Karpas-422 (cell line): ENCODE data around the gene CFC1B. TPM values are rescaled to one million over a fixed set of nuclear protein-coding genes. Genes with fewer than 3 reads are reported as not detected.
"Not testable (repeated sequence)": the region's sequence is repeated elsewhere in the genome, so short reads cannot be mapped to it uniquely, and the experiment has no call there.

Source experiments
- DNase-seq: peaks from one replicate; pipeline ENCODE4 v3.0.0-alpha.2; 2015
- H2AFZ ChIP-seq: fragments of 200-600 bp; sonication (generic); 2 replicates; pipeline ENCODE4 v1.6.1; 2014; ENCODE audit warnings: antibody characterized with exemption, low read length, mixed read lengths
- H3K27ac ChIP-seq: fragments of 200-600 bp; sonication (generic); 2 replicates; pipeline ENCODE4 v1.5.1; 2014; ENCODE audit warnings: mild to moderate bottlenecking, low read length, moderate library complexity
- H3K27me3 ChIP-seq: fragments of 200-600 bp; sonication (generic); 2 replicates; pipeline ENCODE4 v1.6.1; 2014; ENCODE audit warnings: low read length, mixed read lengths
- H3K36me3 ChIP-seq: fragments of 200-600 bp; sonication (generic); 2 replicates; pipeline ENCODE4 v1.6.1; 2014; ENCODE audit warnings: low read length, mixed read lengths; ENCODE audit not compliant: insufficient read depth
- H3K4me1 ChIP-seq: fragments of 200-600 bp; sonication (generic); 2 replicates; pipeline ENCODE4 v1.6.1; 2014; ENCODE audit warnings: mild to moderate bottlenecking, low read length, mixed read lengths
- H3K4me2 ChIP-seq: fragments of 200-600 bp; sonication (generic); 2 replicates; pipeline ENCODE4 v1.6.1; 2014; ENCODE audit warnings: low read length, low read depth, mild to moderate bottlenecking; ENCODE audit not compliant: poor library complexity, severe bottlenecking
- H3K4me3 ChIP-seq: fragments of 200-600 bp; sonication (generic); 2 replicates; pipeline ENCODE4 v1.5.1; 2014; ENCODE audit warnings: mild to moderate bottlenecking, antibody characterized with exemption, low read length, mixed read lengths
- H3K79me2 ChIP-seq: fragments of 200-600 bp; sonication (generic); 2 replicates; pipeline ENCODE4 v1.6.1; 2014; ENCODE audit warnings: mild to moderate bottlenecking, low read length, mixed read lengths
- H3K9ac ChIP-seq: fragments of 200-600 bp; sonication (generic); 2 replicates; pipeline ENCODE4 v1.6.0; 2014; ENCODE audit warnings: low read length
- H3K9me2 ChIP-seq: fragments of 200-600 bp; sonication (generic), shearing (Covaris generic); replicated peaks from 2 replicates; pipeline ENCODE4 v1.6.0; 2014; ENCODE audit warnings: mild to moderate bottlenecking, low read length, moderate library complexity; ENCODE audit not compliant: insufficient read depth
- H3K9me3 ChIP-seq: fragments of 300-700, 200-600 bp; sonication (generic); 2 replicates; pipeline ENCODE4 v1.6.1; 2014; ENCODE audit warnings: low read length, mixed read lengths
- H4K20me1 ChIP-seq: fragments of 200-600 bp; sonication (generic); 2 replicates; pipeline ENCODE4 v1.6.1; 2014; ENCODE audit warnings: mild to moderate bottlenecking, antibody characterized with exemption, low read length, low read depth; ENCODE audit not compliant: insufficient read depth
- total RNA-seq: library from RNA; depleted of rRNA; stranded (reverse); fragments of >200 nt; shearing (Covaris generic); gene quantifications from 2 replicates; pipeline ENCODE4 v1.2.3, GENCODE V29; 2014; ENCODE audit warnings: low replicate concordance

The CFC1B gene
- total RNA-seq, 1 experiment from 2014 or later, result not detected

- not testable (repeated sequence) for H3K9me2 ChIP-seq, H3K36me3 ChIP-seq, H3K27me3 ChIP-seq, H3K27ac ChIP-seq, H3K4me3 ChIP-seq, H3K4me2 ChIP-seq, H3K79me2 ChIP-seq, H3K9me3 ChIP-seq, H3K9ac ChIP-seq, H4K20me1 ChIP-seq, H3K4me1 ChIP-seq, DNase-seq, H2AFZ ChIP-seq
Measured at GRCh38 chr2:130529545-130529944, 8.5 kb downstream of the CFC1B start.

GRCh38 chr2:130530212-130530611 is 9.2 kb downstream of the CFC1B start:
- DNase-seq, H3K27ac ChIP-seq, H3K4me3 ChIP-seq, H3K9me2 ChIP-seq, H3K36me3 ChIP-seq, H3K4me2 ChIP-seq, H2AFZ ChIP-seq, H3K4me1 ChIP-seq, H3K79me2 ChIP-seq, H4K20me1 ChIP-seq, H3K9ac ChIP-seq, H3K27me3 ChIP-seq, H3K9me3 ChIP-seq: not testable (repeated sequence)

- not testable (repeated sequence) for H3K36me3 ChIP-seq, H3K9me2 ChIP-seq, H4K20me1 ChIP-seq, H3K27ac ChIP-seq, H3K9me3 ChIP-seq, H2AFZ ChIP-seq, H3K4me1 ChIP-seq, H3K4me3 ChIP-seq, H3K9ac ChIP-seq, H3K4me2 ChIP-seq, H3K27me3 ChIP-seq, DNase-seq, H3K79me2 ChIP-seq
Measured at GRCh38 chr2:130531225-130531624, 10.2 kb downstream of the CFC1B start.

- not testable (repeated sequence) for H3K9me3 ChIP-seq, DNase-seq, H3K4me2 ChIP-seq, H3K36me3 ChIP-seq, H3K79me2 ChIP-seq, H2AFZ ChIP-seq, H3K9me2 ChIP-seq, H4K20me1 ChIP-seq, H3K27me3 ChIP-seq, H3K4me1 ChIP-seq, H3K9ac ChIP-seq, H3K27ac ChIP-seq, H3K4me3 ChIP-seq
Measured at GRCh38 chr2:130531672-130532071, 10.7 kb downstream of the CFC1B start.

- H3K79me2 ChIP-seq, H3K9ac ChIP-seq, H3K27me3 ChIP-seq, DNase-seq, H3K27ac ChIP-seq, H3K9me3 ChIP-seq, H3K4me2 ChIP-seq, H4K20me1 ChIP-seq, H3K36me3 ChIP-seq, H2AFZ ChIP-seq, H3K9me2 ChIP-seq, H3K4me3 ChIP-seq, H3K4me1 ChIP-seq: not testable (repeated sequence)
Measured at GRCh38 chr2:130536654-130537053, 15.6 kb downstream of the CFC1B start.

DNA sequence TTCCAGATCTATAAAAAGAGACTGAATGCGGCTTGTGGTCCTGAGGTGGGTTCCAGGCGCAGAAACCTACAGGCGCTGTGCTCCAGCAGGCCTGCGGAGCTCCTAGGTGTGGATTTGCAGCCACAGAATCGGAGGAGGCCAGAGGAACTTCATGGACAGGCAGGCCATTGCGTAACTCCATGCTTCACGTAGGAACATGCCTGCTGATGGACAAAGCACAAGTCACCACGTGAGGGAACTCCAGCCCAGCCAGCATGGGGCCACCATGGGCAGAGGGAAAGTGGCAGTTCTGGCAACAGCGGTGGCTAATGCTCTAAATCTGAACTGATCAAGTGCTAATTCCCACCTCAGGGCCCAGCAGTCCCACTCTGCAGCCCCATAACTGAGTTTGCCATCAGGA is 17.2 kb downstream of the CFC1B start:
- not testable (repeated sequence) for H3K4me2 ChIP-seq, H3K27me3 ChIP-seq, H2AFZ ChIP-seq, H3K4me3 ChIP-seq, H3K4me1 ChIP-seq, H4K20me1 ChIP-seq, H3K9ac ChIP-seq, H3K9me2 ChIP-seq, H3K27ac ChIP-seq, H3K79me2 ChIP-seq, H3K9me3 ChIP-seq, DNase-seq, H3K36me3 ChIP-seq

- H3K79me2 ChIP-seq, H2AFZ ChIP-seq, H3K4me3 ChIP-seq, H3K9me3 ChIP-seq, H3K4me2 ChIP-seq, H3K27ac ChIP-seq, DNase-seq, H4K20me1 ChIP-seq, H3K27me3 ChIP-seq, H3K9ac ChIP-seq, H3K36me3 ChIP-seq, H3K4me1 ChIP-seq, H3K9me2 ChIP-seq: not testable (repeated sequence)
Measured at GRCh38 chr2:130542789-130543188, 21.8 kb downstream of the CFC1B start.

- not testable (repeated sequence) for DNase-seq, H3K79me2 ChIP-seq, H3K4me3 ChIP-seq, H3K27me3 ChIP-seq, H3K9me3 ChIP-seq, H2AFZ ChIP-seq, H3K4me2 ChIP-seq, H3K9me2 ChIP-seq, H4K20me1 ChIP-seq, H3K27ac ChIP-seq, H3K36me3 ChIP-seq, H3K9ac ChIP-seq, H3K4me1 ChIP-seq
Measured at GRCh38 chr2:130543785-130544528, 22.9 kb downstream of the CFC1B start.

- H3K36me3 ChIP-seq, H3K4me3 ChIP-seq, H3K27ac ChIP-seq, H3K4me1 ChIP-seq, H4K20me1 ChIP-seq, H3K9me2 ChIP-seq, H3K4me2 ChIP-seq, H3K9me3 ChIP-seq, H2AFZ ChIP-seq, DNase-seq, H3K9ac ChIP-seq, H3K79me2 ChIP-seq, H3K27me3 ChIP-seq: not testable (repeated sequence)
Measured at GRCh38 chr2:130544978-130545377, 24.0 kb downstream of the CFC1B start.
